GM23338 (cell line): ENCODE measurements around the gene SOWAHA.

Experiments
- CREB1 ChIP-seq: fragments of 250-450 bp; sonication (Bioruptor Pico); IDR thresholded peaks from 2 replicates; pipeline ENCODE4 v1.5.0; 2020; ENCODE audit warnings: low read depth, mild to moderate bottlenecking, moderate library complexity
- CTCF ChIP-seq, 2 experiments: fragments of 200-600 bp in 1 of 2; sonication (generic) in 1 of 2; conservative IDR thresholded peaks; 2 replicates each; pipeline versions ENCODE4 v1.5.1 to v1.6.1; 2016 to 2017; ENCODE audit warnings: antibody characterized with exemption in 2 of 2, low read depth in 2 of 2, mild to moderate bottlenecking in 2 of 2, moderate library complexity in 1 of 2
- EZH2 ChIP-seq: fragments of 200-600 bp; sonication (generic); IDR thresholded peaks from one replicate; pipeline ENCODE4 v1.8.0; 2017; ENCODE audit warnings: antibody characterized with exemption, mild to moderate bottlenecking, low read depth; ENCODE audit not compliant: unreplicated experiment
- ZNF114 ChIP-seq: fragments of 250-450 bp; sonication (Bioruptor Pico); IDR thresholded peaks from 2 replicates; pipeline ENCODE4 v1.5.0; 2020; ENCODE audit warnings: mild to moderate bottlenecking, moderate library complexity

- TF ChIP-seq EZH2 = no peak
- no peak for TF ChIP-seq CTCF (conservative IDR thresholded peaks at IDR 0.05; ENCODE audit: low read depth in 2 of 2)
- no peak for TF ChIP-seq ZNF114 (CRISPR knock-in tag)
- no peak for TF ChIP-seq CREB1 (CRISPR knock-in tag)
Measured at GRCh38 chr5:132827943-132828673, 15.0 kb downstream of the SOWAHA start.
